IMR-90 (cell line): ENCODE measurements around the gene POLD1. TPM values are rescaled to one million over a fixed set of nuclear protein-coding genes. Genes with fewer than 3 reads are reported as not detected.

Experiments
- ATAC-seq: fragments of 200-7000 bp; cut with Tn5 transposase; 2 replicates; pipeline ENCODE4 v1.9.1; 2020; ENCODE audit warnings: low read depth, mild to moderate bottlenecking, moderate library complexity
- BruUV-seq: library from RNA; stranded (reverse); fragments of 400-500 nt; replicated peaks from 2 replicates; lab custom pipeline; 2021; lab: Mats Ljungman, UMichigan
- CTCF ChIA-PET: fragments of 300-600 bp; formaldehyde crosslinking; extraction: SDS; loops from one replicate; lab custom pipeline; 2021; ENCODE audit warnings: antibody characterized with exemption; lab: Yijun Ruan, JAX
- POLR2A ChIA-PET: fragments of 300-600 bp; sonication (Branson Sonifier 250); formaldehyde crosslinking; loops from one replicate; lab custom pipeline; 2022; ENCODE audit warnings: antibody characterized with exemption; ENCODE audit not compliant: unreplicated experiment; lab: Charles Lee
- DNase-seq: peaks from one replicate; pipeline ENCODE4 v3.0.0; 2013
- H2AFZ ChIP-seq: replicated peaks from 2 replicates; pipeline ENCODE3; 2013; ENCODE audit warnings: low read length, mild to moderate bottlenecking; ENCODE audit not compliant: poor library complexity
- H2AK5ac ChIP-seq: 2 replicates; pipeline ENCODE4 v1.6.1; 2013; ENCODE audit warnings: low read depth, low read length, inconsistent platforms
- H2AK9ac ChIP-seq: replicated peaks from 2 replicates; pipeline ENCODE3; 2013; ENCODE audit warnings: mild to moderate bottlenecking, low read depth, low read length, moderate library complexity; ENCODE audit not compliant: poor library complexity
- H2BK120ac ChIP-seq: 2 replicates; pipeline ENCODE4 v1.6.1; 2013; ENCODE audit warnings: low read depth, low read length, inconsistent platforms
- H2BK15ac ChIP-seq: 3 replicates; pipeline ENCODE4 v1.6.1; 2013; ENCODE audit warnings: low read depth, low read length, inconsistent platforms
- H2BK20ac ChIP-seq: 2 replicates; pipeline ENCODE4 v1.6.1; 2013; ENCODE audit warnings: low read depth, mild to moderate bottlenecking, inconsistent platforms, low read length, moderate library complexity
- H2BK5ac ChIP-seq: 2 replicates; pipeline ENCODE4 v1.6.1; 2013; ENCODE audit warnings: mild to moderate bottlenecking, low read depth, low read length, inconsistent platforms; ENCODE audit not compliant: poor library complexity, severe bottlenecking
- H3K14ac ChIP-seq: replicated peaks from 2 replicates; pipeline ENCODE4 v1.6.1; 2013; ENCODE audit warnings: low read depth, low read length, inconsistent platforms
- H3K18ac ChIP-seq: 2 replicates; pipeline ENCODE4 v1.6.1; 2013; ENCODE audit warnings: low read depth, low read length, control low read depth
- H3K23ac ChIP-seq: 2 replicates; pipeline ENCODE4 v1.6.1; 2013; ENCODE audit warnings: low read depth, low read length, inconsistent platforms
- H3K27ac ChIP-seq: 2 replicates; pipeline ENCODE4 v1.5.1; 2013; ENCODE audit warnings: mild to moderate bottlenecking, control low read depth, low read length; ENCODE audit not compliant: insufficient read depth
- H3K27me3 ChIP-seq: 2 replicates; pipeline ENCODE4 v1.6.1; 2013; ENCODE audit warnings: low read length; ENCODE audit not compliant: control insufficient read depth, insufficient read depth
- H3K36me3 ChIP-seq: 2 replicates; pipeline ENCODE4 v1.6.1; 2013; ENCODE audit warnings: low read length, mixed read lengths; ENCODE audit not compliant: control insufficient read depth, insufficient read depth
- H3K4ac ChIP-seq: 2 replicates; pipeline ENCODE4 v1.6.1; 2013; ENCODE audit warnings: low read depth, low read length, inconsistent platforms
- H3K4me1 ChIP-seq: 2 replicates; pipeline ENCODE4 v1.6.1; 2013; ENCODE audit warnings: low read length, mixed read lengths; ENCODE audit not compliant: control insufficient read depth, insufficient read depth
- H3K4me2 ChIP-seq: 2 replicates; pipeline ENCODE4 v1.6.1; 2013; ENCODE audit warnings: low read depth, mild to moderate bottlenecking, control low read depth, low read length, moderate library complexity
- H3K4me3 ChIP-seq: 2 replicates; pipeline ENCODE4 v1.5.1; 2013; ENCODE audit warnings: low read depth, mild to moderate bottlenecking, control low read depth, low read length, moderate library complexity; ENCODE audit not compliant: insufficient read depth
- H3K56ac ChIP-seq: 2 replicates; pipeline ENCODE4 v1.6.1; 2013; ENCODE audit warnings: low read length, inconsistent platforms; ENCODE audit not compliant: insufficient read depth; ENCODE audit errors: extremely low read depth
- H3K79me1 ChIP-seq, 2 experiments: 2 replicates each; pipeline ENCODE4 v1.6.1; 2013; ENCODE audit warnings: low read length in 2 of 2, inconsistent platforms in 1 of 2, low read depth in 1 of 2
- H3K9ac ChIP-seq: 2 replicates; pipeline ENCODE4 v1.6.1; 2013; ENCODE audit warnings: low read depth, low read length, control low read depth
- H3K9me1 ChIP-seq: 2 replicates; pipeline ENCODE4 v1.6.1; 2013; ENCODE audit warnings: low read length, inconsistent platforms; ENCODE audit not compliant: insufficient read depth
- H3K9me3 ChIP-seq: 2 replicates; pipeline ENCODE4 v1.6.1; 2013; ENCODE audit warnings: low read length; ENCODE audit not compliant: control insufficient read depth, insufficient read depth
- H4K20me1 ChIP-seq: 2 replicates; pipeline ENCODE4 v1.6.1; 2013; ENCODE audit warnings: low read length, inconsistent platforms; ENCODE audit not compliant: insufficient read depth
- H4K5ac ChIP-seq: 2 replicates; pipeline ENCODE4 v1.6.1; 2013; ENCODE audit warnings: mild to moderate bottlenecking, low read depth, low read length, control low read depth
- H4K8ac ChIP-seq, 2 experiments: 2 replicates each; pipeline ENCODE4 v1.6.1; 2013; ENCODE audit warnings: low read depth in 2 of 2, low read length in 2 of 2, control low read depth in 1 of 2, inconsistent platforms in 1 of 2
- H4K91ac ChIP-seq: 2 replicates; pipeline ENCODE4 v1.6.1; 2013; ENCODE audit warnings: low read depth, low read length, inconsistent platforms; ENCODE audit not compliant: insufficient read depth
- BHLHE40 ChIP-seq: fragments of 150-350 bp; IDR thresholded peaks from 2 replicates; pipeline ENCODE4 v1.6.1; 2016; ENCODE audit warnings: mild to moderate bottlenecking, low read depth, low read length
- CEBPB ChIP-seq: IDR thresholded peaks from 2 replicates; pipeline ENCODE4 v1.6.1; 2012; ENCODE audit warnings: low read depth, low read length, improper control_type of control experiment
- CHD1 ChIP-seq: IDR thresholded peaks from 2 replicates; pipeline ENCODE4 v1.6.1; 2012; ENCODE audit warnings: low read depth, low read length, improper control_type of control experiment
- FOS ChIP-seq: fragments of 150-350 bp; IDR thresholded peaks from 2 replicates; pipeline ENCODE4 v1.6.1; 2016; ENCODE audit warnings: low read depth, low read length
- MAFK ChIP-seq: IDR thresholded peaks from 2 replicates; pipeline ENCODE4 v1.6.1; 2012; ENCODE audit warnings: low read depth, low read length, improper control_type of control experiment
- MAZ ChIP-seq: IDR thresholded peaks from 2 replicates; pipeline ENCODE4 v1.6.1; 2012; ENCODE audit warnings: low read depth, mild to moderate bottlenecking, low read length, improper control_type of control experiment, moderate library complexity, borderline replicate concordance
- MXI1 ChIP-seq: IDR thresholded peaks from 2 replicates; pipeline ENCODE4 v1.6.1; 2012; ENCODE audit warnings: low read depth, mild to moderate bottlenecking, low read length, moderate library complexity, borderline replicate concordance
- NFE2L2 ChIP-seq: fragments of 150-350 bp; IDR thresholded peaks from 2 replicates; pipeline ENCODE4 v1.6.1; 2016; ENCODE audit warnings: low read depth, mild to moderate bottlenecking, low read length
- POLR2A ChIP-seq: IDR thresholded peaks from 2 replicates; pipeline ENCODE4 v1.6.1; 2012; ENCODE audit warnings: mild to moderate bottlenecking, low read depth, low read length
- RAD21 ChIP-seq: IDR thresholded peaks from 2 replicates; pipeline ENCODE4 v1.6.1; 2012; ENCODE audit warnings: low read length, improper control_type of control experiment
- RCOR1 ChIP-seq: IDR thresholded peaks from 2 replicates; pipeline ENCODE4 v1.6.1; 2012; ENCODE audit warnings: mild to moderate bottlenecking, low read length, improper control_type of control experiment; ENCODE audit not compliant: insufficient replicate concordance
- RFX5 ChIP-seq: IDR thresholded peaks from 2 replicates; pipeline ENCODE4 v1.8.0; 2012; ENCODE audit warnings: low read depth, mild to moderate bottlenecking, low read length, moderate library complexity
- SMC3 ChIP-seq: fragments of 150-350 bp; IDR thresholded peaks from 2 replicates; pipeline ENCODE4 v1.6.1; 2016; ENCODE audit warnings: low read depth, mild to moderate bottlenecking, antibody characterized with exemption, low read length, moderate library complexity
- WGBS, 2 experiments: methylation state at CpG; one replicate each; pipeline versions ENCODE4 v1.1.5 to v1.1.7; 2013; ENCODE audit warnings: missing lambda C conversion rate in 2 of 2; ENCODE audit not compliant: insufficient read length in 1 of 2; ENCODE audit errors: extremely low coverage in 2 of 2; 5-methylcytosine and 5-hydroxymethylcytosine counted together
- dilution Hi-C: fragments of 300-500 bp; cut with HindIII; formaldehyde crosslinking; loops from one replicate; pipeline ENCODE4 v1.14.3; 2018; ENCODE audit warnings: low sequenced_read_pairs; ENCODE audit not compliant: unreplicated experiment
- in situ Hi-C: fragments of 300-500 bp; cut with MboI; formaldehyde crosslinking; loops from 3 replicates; pipeline ENCODE4 v1.14.3; 2019; ENCODE audit warnings: low sequenced_read_pairs, inconsistent platforms, mixed read lengths
- intact Hi-C: fragments of 100-400 bp; cut with micrococcal nuclease; formaldehyde crosslinking; loops from 2 replicates; pipeline ENCODE4 v1.10.0; 2022
- polyA plus RNA-seq, 3 experiments: library from polyadenylated mRNA; depleted of rRNA; stranded (reverse); fragments of >200 nt; gene quantifications; 2 replicates each; pipeline ENCODE4 v1.2.3, GENCODE V29; 2012; ENCODE audit warnings: low replicate concordance in 1 of 3
- total RNA-seq: library from RNA; depleted of rRNA; stranded (reverse); fragments of >200 nt; gene quantifications from 2 replicates; pipeline ENCODE4 v1.2.3, GENCODE V29; 2012
- TF ChIP-seq, protein P1 (sequence below): fragments of 150-350 bp; IDR thresholded peaks from 2 replicates; pipeline ENCODE4 v1.6.1; 2017; ENCODE audit warnings: mild to moderate bottlenecking, antibody characterized with exemption, low read length, low read depth
- TF ChIP-seq, protein P2 (sequence below): conservative IDR thresholded peaks from 2 replicates; pipeline ENCODE4 v1.5.1; 2012; ENCODE audit warnings: mild to moderate bottlenecking, low read depth, low read length, improper control_type of control experiment
- TF ChIP-seq, protein P3 (sequence below): fragments of 150-350 bp; IDR thresholded peaks from 2 replicates; pipeline ENCODE4 v1.6.1; 2016; ENCODE audit warnings: low read depth, mild to moderate bottlenecking, low read length, moderate library complexity, borderline replicate concordance

Gene POLD1
- total and polyA plus RNA-seq, 2 of the 4 experiments (the other 2 are of a cell fraction): 13.8 to 28.9 TPM

DNA sequence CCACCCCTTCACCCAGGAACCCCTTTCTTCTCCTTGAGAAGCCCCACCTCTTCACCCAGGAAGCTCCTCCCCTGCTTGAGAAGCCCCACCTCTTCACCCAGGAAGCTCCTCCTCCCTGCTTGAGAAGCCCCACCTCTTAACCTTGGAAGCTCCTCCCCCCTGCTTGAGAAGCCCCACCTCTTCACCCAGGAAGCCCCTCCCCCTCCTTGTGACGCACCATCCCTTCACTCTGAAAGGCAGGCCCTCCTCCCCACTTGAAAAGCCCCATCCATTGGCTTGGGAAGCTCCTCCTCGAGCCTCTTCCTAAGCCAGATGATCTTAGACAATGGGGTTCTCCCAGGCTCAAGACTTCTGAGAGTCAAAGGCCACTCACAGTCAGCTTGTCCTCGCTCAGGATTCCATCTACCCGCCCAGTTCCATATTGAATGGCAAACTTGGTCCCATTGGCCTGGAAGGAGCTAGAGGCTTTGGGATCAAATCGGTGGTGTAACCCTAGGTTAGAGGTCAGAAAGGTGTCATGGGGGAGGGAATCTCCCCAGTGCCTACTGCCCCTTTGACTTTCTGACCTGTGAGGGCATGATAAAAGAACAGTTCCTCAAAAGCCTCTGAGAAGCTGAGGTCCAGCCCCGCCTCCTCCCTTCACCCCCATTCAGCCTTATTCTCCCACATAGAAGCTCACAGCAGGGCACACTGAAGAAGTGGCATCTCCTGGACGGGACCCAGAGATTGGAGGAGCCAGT, 22.7 kb upstream of the POLD1 start:
- Histone ChIP-seq H2BK15ac (no peak overlapping the region), H4K5ac (no peak overlapping the region), H3K4me1 (no peaks in the 10 kb centered on the region), H2BK120ac (no peak overlapping the region), H3K4me2 (no peak overlapping the region), H3K56ac (no peak overlapping the region), H3K9me3 (no peaks in the 10 kb centered on the region), H3K4me3 (no peak overlapping the region), H2BK20ac (no peak overlapping the region), H3K4ac (no peak overlapping the region), H3K23ac (no peak overlapping the region), H2AK9ac (no peak overlapping the region), H3K27me3 (peaks cover 8% of the 10 kb centered on the region), H4K8ac (no peak overlapping the region), H3K9ac (no peak overlapping the region), H2AK5ac (no peak overlapping the region), H4K20me1 (no peaks in the 10 kb centered on the region), H4K91ac (no peak overlapping the region), H3K18ac (no peak overlapping the region), H3K79me1 (no peaks in the 10 kb centered on the region), H2AFZ (no peak overlapping the region), H3K9me1 (no peaks in the 10 kb centered on the region), H2BK5ac (no peak overlapping the region), H3K36me3 (no peaks in the 10 kb centered on the region), H3K14ac (no peak overlapping the region), H3K27ac (no peak overlapping the region)
- intact Hi-C loops: no loop called here
- no TSS peak for BruUV-seq
- CTCF ChIA-PET: no interaction called here
- DNase-seq: no peak
- ATAC-seq: no peak
- in situ Hi-C loops: loop anchor here (10.0 kb wide), 2 partner anchors 343 to 563 kb away; no protein-coding TSS in a partner anchor
- WGBS, 2 experiments: 100% methylated on average over 1 of the region's 7 CpGs; no CpG with 5 or more reads in 1 of the 2 experiments
- POLR2A ChIA-PET: no interaction called here
- dilution Hi-C loops: no loop called here
- TF ChIP-seq FOS (no peak), MAFK (no peak), BHLHE40 (no peak), MXI1 (no peak), RCOR1 (no peak), POLR2A (no peak), CHD1 (no peak), RAD21 (no peak), SMC3 (no peak), NFE2L2 (no peak), MAZ (no peak), CEBPB (no peak), RFX5 (no peak)
- TF ChIP-seq, protein P1, sequence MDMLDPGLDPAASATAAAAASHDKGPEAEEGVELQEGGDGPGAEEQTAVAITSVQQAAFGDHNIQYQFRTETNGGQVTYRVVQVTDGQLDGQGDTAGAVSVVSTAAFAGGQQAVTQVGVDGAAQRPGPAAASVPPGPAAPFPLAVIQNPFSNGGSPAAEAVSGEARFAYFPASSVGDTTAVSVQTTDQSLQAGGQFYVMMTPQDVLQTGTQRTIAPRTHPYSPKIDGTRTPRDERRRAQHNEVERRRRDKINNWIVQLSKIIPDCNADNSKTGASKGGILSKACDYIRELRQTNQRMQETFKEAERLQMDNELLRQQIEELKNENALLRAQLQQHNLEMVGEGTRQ: no peak
- TF ChIP-seq, protein P2, sequence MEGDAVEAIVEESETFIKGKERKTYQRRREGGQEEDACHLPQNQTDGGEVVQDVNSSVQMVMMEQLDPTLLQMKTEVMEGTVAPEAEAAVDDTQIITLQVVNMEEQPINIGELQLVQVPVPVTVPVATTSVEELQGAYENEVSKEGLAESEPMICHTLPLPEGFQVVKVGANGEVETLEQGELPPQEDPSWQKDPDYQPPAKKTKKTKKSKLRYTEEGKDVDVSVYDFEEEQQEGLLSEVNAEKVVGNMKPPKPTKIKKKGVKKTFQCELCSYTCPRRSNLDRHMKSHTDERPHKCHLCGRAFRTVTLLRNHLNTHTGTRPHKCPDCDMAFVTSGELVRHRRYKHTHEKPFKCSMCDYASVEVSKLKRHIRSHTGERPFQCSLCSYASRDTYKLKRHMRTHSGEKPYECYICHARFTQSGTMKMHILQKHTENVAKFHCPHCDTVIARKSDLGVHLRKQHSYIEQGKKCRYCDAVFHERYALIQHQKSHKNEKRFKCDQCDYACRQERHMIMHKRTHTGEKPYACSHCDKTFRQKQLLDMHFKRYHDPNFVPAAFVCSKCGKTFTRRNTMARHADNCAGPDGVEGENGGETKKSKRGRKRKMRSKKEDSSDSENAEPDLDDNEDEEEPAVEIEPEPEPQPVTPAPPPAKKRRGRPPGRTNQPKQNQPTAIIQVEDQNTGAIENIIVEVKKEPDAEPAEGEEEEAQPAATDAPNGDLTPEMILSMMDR: no peak
- TF ChIP-seq, protein P3, sequence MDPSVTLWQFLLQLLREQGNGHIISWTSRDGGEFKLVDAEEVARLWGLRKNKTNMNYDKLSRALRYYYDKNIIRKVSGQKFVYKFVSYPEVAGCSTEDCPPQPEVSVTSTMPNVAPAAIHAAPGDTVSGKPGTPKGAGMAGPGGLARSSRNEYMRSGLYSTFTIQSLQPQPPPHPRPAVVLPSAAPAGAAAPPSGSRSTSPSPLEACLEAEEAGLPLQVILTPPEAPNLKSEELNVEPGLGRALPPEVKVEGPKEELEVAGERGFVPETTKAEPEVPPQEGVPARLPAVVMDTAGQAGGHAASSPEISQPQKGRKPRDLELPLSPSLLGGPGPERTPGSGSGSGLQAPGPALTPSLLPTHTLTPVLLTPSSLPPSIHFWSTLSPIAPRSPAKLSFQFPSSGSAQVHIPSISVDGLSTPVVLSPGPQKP: no peak
